Activated CD8-positive, alpha-beta T cell treated with anti-CD3 and anti-CD28 coated beads, Interleukin-2, amount 10 ng/mL, durations not matched to agents 7 days and 5 days (primary cell): ENCODE measurements around the gene GBX1. TPM values are rescaled to one million over a fixed set of nuclear protein-coding genes. Genes with fewer than 3 reads are reported as not detected.

Source experiments
- ATAC-seq: fragments of 150-1000 bp; cut with Tn5 transposase; one replicate; pipeline ENCODE4 v1.10.0; 2021; ENCODE audit warnings: moderate library complexity
- CTCF ChIA-PET: fragments of 350-600 bp; sonication (Branson Sonifier 250); formaldehyde crosslinking; loops from one replicate; lab custom pipeline; 2021; ENCODE audit warnings: antibody characterized with exemption; lab: Charles Lee
- POLR2A ChIA-PET: fragments of 350-600 bp; sonication (Branson Sonifier 250); formaldehyde crosslinking; loops from one replicate; lab custom pipeline; 2021; ENCODE audit warnings: antibody characterized with exemption; lab: Charles Lee
- DNase-seq: peaks from one replicate; pipeline ENCODE4 v3.0.0-alpha.2; 2020
- H3K27ac Mint-ChIP-seq: one replicate; pipeline ENCODE4 v1.8.0; 2021; ENCODE audit warnings: mild to moderate bottlenecking, mixed read lengths
- H3K27me3 Mint-ChIP-seq: one replicate; pipeline ENCODE4 v1.8.0; 2021; ENCODE audit warnings: low read depth, mixed read lengths
- H3K36me3 Mint-ChIP-seq: one replicate; pipeline ENCODE4 v1.8.0; 2021; ENCODE audit warnings: low read depth, mixed read lengths
- H3K4me1 Mint-ChIP-seq: one replicate; pipeline ENCODE4 v1.8.0; 2021; ENCODE audit warnings: low read depth, mixed read lengths
- H3K4me3 Mint-ChIP-seq: one replicate; pipeline ENCODE4 v1.8.0; 2021; ENCODE audit warnings: mild to moderate bottlenecking, mixed read lengths
- H3K9me3 Mint-ChIP-seq: one replicate; pipeline ENCODE4 v1.8.0; 2022; ENCODE audit warnings: mixed read lengths; ENCODE audit not compliant: insufficient read depth
- total RNA-seq, 2 experiments: library from RNA; stranded (reverse); gene quantifications; one replicate each; pipeline ENCODE4 v1.2.3, GENCODE V29; 2021

The GBX1 gene
- total RNA-seq, 2 experiments from 2014 or later, result not detected

DNA sequence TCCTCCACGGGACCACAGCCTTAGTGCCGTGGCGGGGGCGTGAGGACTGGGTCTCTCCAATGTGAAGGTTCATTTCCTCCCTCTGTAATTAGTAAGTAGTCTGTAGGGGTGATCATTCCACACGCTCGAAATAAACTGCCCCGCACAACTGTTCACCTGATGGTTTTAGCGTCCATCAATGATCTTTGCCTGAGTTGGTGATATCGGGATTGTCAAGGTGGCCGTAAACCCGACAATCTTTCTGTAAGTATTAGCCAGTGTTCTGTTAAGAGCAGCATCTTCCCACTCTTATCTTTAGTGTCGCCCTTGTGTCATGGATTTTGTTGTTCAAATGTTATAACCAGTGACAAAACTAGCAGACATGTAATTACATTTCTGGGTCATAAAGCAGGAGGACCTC lies 63.5 kb downstream of the GBX1 start:
- Mint-ChIP-seq H3K27ac (no peak overlapping the region), H3K9me3 (no peaks in the 10 kb centered on the region), H3K27me3 (peaks cover 4% of the 10 kb centered on the region), H3K4me1 (peaks cover 3% of the 10 kb centered on the region), H3K4me3 (no peak overlapping the region), H3K36me3 (no peaks in the 10 kb centered on the region)
- ChIA-PET CTCF (interaction anchor here (1.4 to 1.9 kb wide), 2 partner anchors 12 to 20 kb away, joined by 3 to 5 read pairs; no protein-coding TSS in a partner anchor), POLR2A (interaction anchor here (0.7 kb wide), 1 partner anchor 73 kb away, joined by 3 read pairs; no protein-coding TSS in a partner anchor)
- ATAC-seq (no peak), DNase-seq (no peak)

DNA sequence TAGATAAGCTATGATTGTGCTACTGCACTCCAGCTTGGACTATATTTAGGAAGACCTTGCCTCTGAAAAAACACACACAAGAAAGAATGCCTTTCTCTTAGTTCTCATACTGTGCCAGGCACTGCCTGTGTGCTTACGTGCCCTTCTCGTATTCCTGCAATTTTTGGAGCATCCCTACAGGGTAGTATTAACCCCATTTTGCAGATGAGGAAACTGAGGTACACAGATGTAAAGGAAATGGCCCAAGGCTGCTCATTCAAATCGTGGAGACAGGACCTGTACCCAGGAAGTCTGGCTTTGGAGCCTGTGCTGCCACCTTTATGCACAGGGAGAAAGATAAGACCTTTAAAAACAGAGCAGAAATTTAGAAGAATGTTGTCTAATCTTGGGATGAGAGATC lies 64.5 kb downstream of the GBX1 start:
- no peak overlapping the region for H3K4me3 Mint-ChIP-seq
- H3K27me3 Mint-ChIP-seq, result peaks cover 4% of the 10 kb centered on the region
- no peak overlapping the region for H3K27ac Mint-ChIP-seq
- H3K36me3 Mint-ChIP-seq, result no peaks in the 10 kb centered on the region
- DNase-seq, result no peak
- no peaks in the 10 kb centered on the region for H3K9me3 Mint-ChIP-seq
- ChIA-PET POLR2A (interaction anchor here (0.7 kb wide), 1 partner anchor 74 kb away, joined by 3 read pairs; no protein-coding TSS in a partner anchor), CTCF (interaction anchor here (0.8 to 1.9 kb wide), 2 partner anchors 8 to 21 kb away, joined by 3 to 5 read pairs; no protein-coding TSS in a partner anchor)
- peaks cover 3% of the 10 kb centered on the region for H3K4me1 Mint-ChIP-seq
- no peak for ATAC-seq

DNA sequence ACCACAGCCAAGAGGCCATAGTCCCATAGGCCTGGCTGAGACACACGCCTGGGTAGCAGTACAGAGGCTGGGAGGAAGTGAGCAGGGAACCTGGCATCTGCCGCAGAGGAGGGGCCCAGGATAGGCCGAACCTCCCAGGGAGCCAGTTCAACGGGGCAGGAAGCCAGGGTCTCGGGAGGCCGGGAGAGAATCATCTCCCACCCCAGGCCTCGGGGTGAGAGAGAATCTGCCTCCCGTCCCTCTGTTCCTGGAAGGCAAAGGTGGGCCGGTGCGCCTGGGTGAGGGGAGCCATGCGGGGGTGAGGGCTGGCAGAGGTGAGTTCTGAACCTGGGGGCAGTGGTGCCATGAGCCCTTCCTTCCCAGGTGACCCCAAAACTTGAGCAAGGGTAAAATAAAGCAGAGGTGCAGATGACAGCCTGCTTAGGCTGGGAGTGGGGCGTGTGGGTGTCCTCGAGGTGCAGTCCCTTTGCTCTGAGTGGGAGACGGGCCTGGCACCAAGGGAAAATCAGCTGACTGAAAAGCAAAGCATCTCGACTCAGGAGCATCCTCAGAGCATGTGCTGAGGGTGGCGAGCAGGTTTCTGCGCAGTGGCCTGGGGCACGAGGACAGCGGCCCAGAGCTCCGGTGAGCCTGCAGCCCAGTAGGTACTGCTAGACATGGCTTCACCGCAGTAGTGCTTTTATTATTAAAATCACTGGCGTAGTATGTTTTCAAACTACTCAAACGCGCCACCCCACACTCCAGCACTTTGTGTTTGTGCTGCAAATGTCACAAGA lies 65.7 kb downstream of the GBX1 start:
- Mint-ChIP-seq H3K27ac (no peak overlapping the region), H3K27me3 (peaks cover 4% of the 10 kb centered on the region), H3K4me3 (no peak overlapping the region), H3K9me3 (no peaks in the 10 kb centered on the region), H3K4me1 (peaks cover 3% of the 10 kb centered on the region), H3K36me3 (no peaks in the 10 kb centered on the region)
- ChIA-PET CTCF (no interaction called here), POLR2A (no interaction called here)
- ATAC-seq (no peak), DNase-seq (no peak)

DNA sequence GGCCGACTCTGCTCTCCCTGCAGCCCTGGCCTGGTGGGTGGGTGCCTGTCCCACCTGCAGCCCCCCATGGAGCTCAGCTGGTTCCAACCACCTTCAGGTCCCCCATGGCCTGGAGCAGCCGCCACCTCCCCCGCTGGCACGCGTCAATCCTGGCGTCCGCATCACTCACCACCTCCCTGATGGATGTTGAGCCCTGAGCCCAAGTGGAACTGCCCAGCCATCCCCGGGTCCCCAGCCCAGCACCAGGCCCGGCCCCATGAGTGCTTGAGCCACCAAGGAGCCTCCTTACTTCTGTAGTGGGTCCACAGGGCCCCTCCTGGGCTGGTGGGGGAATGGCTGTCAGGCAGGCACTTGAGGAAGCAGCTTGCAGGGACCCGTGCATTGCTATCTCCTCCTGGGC lies 66.6 kb downstream of the GBX1 start:
- H3K4me3 Mint-ChIP-seq, result no peak overlapping the region
- DNase-seq (no peak), ATAC-seq (no peak)
- H3K9me3 Mint-ChIP-seq, result no peaks in the 10 kb centered on the region
- H3K27ac Mint-ChIP-seq, result no peak overlapping the region
- ChIA-PET POLR2A (no interaction called here), CTCF (interaction anchor here (1.1 kb wide), 1 partner anchor 10 kb away, joined by 4 read pairs; no protein-coding TSS in a partner anchor)
- peaks cover 3% of the 10 kb centered on the region for H3K4me1 Mint-ChIP-seq
- H3K27me3 Mint-ChIP-seq, result peaks cover 4% of the 10 kb centered on the region
- H3K36me3 Mint-ChIP-seq, result no peaks in the 10 kb centered on the region

DNA sequence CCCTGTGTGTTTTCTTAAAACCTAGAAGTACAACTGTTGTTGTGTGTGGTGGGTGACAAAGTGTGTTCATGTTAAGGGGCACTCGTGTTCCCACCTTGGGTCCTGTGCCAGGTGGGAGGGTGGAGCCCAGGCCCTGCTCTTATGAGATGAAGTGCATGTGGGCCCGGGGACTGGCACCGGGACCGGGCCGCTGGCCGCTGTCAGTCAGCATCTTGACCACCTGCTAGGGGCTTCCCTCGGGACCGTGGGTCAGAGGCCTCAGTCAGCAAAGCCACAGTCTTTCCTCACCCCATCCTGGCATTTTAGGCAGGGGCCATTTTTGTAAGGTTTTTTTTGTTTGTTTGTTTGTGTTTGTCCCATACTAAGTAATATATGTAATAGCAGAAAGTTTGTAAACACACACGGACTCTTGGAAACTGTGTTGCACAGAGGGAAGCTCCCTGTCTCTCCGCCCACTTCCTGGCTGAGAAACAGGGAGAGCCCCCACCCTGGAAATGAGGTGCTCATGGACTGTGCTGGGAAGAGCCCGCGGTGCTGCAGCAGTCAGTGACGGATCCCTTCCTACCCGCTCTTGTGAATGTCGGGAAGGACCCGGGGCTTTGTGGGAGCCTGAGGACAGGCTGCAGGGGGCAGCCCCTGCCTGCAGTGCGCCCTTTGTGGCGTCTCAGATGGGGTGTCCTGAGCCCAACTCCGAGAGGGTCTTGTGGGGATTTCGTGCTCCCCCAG lies 67.8 kb downstream of the GBX1 start:
- Mint-ChIP-seq H3K4me1 (no peaks in the 10 kb centered on the region), H3K27ac (no peak overlapping the region)

More for the DNA sequence above, 67.8 kb downstream of the GBX1 start:
- DNase-seq, result no peak
- POLR2A ChIA-PET, result no interaction called here
- CTCF ChIA-PET, result no interaction called here
- H3K9me3 Mint-ChIP-seq, result no peaks in the 10 kb centered on the region
- H3K36me3 Mint-ChIP-seq, result no peaks in the 10 kb centered on the region
- H3K4me3 Mint-ChIP-seq, result no peak overlapping the region
- H3K27me3 Mint-ChIP-seq, result peaks cover 4% of the 10 kb centered on the region
- no peak for ATAC-seq

Other genes with a start within 250 kb of the GBX1 start
- not detected for gene KCNH2, start 189.4 kb downstream of the GBX1 start, total RNA-seq
- gene NOS3, start 176.7 kb downstream of the GBX1 start, total RNA-seq, result 10 to 100 TPM; 12.2 to 13.8 TPM
- 1 to 10 TPM; 6.8 to 7.4 TPM for gene ATG9B, start 143.2 kb downstream of the GBX1 start, total RNA-seq
- 10 to 100 TPM; 48.0 to 49.5 TPM for gene ABCB8, start 139.2 kb downstream of the GBX1 start, total RNA-seq
- 1 to 10 TPM; 2.8 to 3.2 TPM for gene ASIC3, start 119.2 kb downstream of the GBX1 start, total RNA-seq
- 10 to 100 TPM; 20.3 to 21.0 TPM for gene CDK5, start 109.8 kb downstream of the GBX1 start, total RNA-seq
- gene SLC4A2, start 108.1 kb downstream of the GBX1 start, total RNA-seq, result 100 to 1,000 TPM; 107 to 112 TPM
- gene FASTK, start 86.9 kb downstream of the GBX1 start, total RNA-seq, result 10 to 100 TPM; 81.8 to 88.1 TPM
- gene TMUB1, start 84.2 kb downstream of the GBX1 start, total RNA-seq, result 10 to 100 TPM; 76.7 to 82.6 TPM
- 10 to 100 TPM; 12.1 to 12.6 TPM for gene AGAP3, start 81.2 kb downstream of the GBX1 start, total RNA-seq
- not detected for gene ASB10, start 19.6 kb upstream of the GBX1 start, total RNA-seq
- gene H2BK1, start 42.8 kb upstream of the GBX1 start, total RNA-seq, result under 1 TPM in 1 of 2 experiments, not detected in 1; 0.76 TPM
- gene ABCF2, start 59.5 kb upstream of the GBX1 start, total RNA-seq, result 10 to 100 TPM; 38.2 to 45.9 TPM
- 10 to 100 TPM; 34.7 to 36.1 TPM for gene CHPF2, start 64.8 kb upstream of the GBX1 start, total RNA-seq
- 1 to 10 TPM; 4.2 to 4.7 TPM for gene SMARCD3, start 81.0 kb upstream of the GBX1 start, total RNA-seq
- 10 to 100 TPM; 59.0 to 59.2 TPM for gene NUB1, start 174.1 kb upstream of the GBX1 start, total RNA-seq
- gene WDR86, start 242.3 kb upstream of the GBX1 start, total RNA-seq, result under 1 TPM; 0.26 to 0.32 TPM